GM18526 (cell line): ENCODE data around the gene C12orf42.

Source experiments
- POLR2A ChIP-seq: IDR thresholded peaks from 3 replicates; pipeline ENCODE4 v1.6.1; 2011; ENCODE audit not compliant: insufficient read length; ENCODE audit errors: extremely low read depth

C12orf42 gene

GRCh38 chr12:103495469-103496456, at the start of gene C12orf42:
Gene C12orf42 (minus strand): TSS chr12:103495968. CDS start chr12:103478426, 17,542 bp downstream.
- no peak for TF ChIP-seq POLR2A

GRCh38 chr12:103542078-103542477, 46.3 kb upstream of the C12orf42 start:
- no peak for TF ChIP-seq POLR2A

- TF ChIP-seq POLR2A = no peak
These were observed 44.6 kb upstream of the C12orf42 start for GRCh38 chr12:103540319-103540718.

DNA sequence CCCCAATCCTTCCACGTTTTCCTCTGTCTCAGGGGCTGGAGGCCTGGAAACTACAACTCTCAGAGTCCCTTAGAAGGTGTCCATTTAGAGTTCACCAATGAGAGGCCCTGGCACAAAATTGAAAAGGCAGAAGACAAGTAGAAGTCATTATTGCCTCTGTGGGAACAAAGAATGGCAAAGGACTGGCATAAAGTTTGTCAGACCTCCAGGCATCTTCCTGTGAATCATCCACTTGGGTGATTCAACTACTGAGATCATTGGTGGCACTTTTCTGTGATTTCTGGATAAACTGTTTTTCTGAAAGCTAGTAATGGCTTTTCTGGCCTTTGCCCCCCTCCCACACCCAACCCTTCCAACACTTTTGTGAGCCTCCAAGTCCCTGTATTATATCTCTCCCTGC, 42.6 kb upstream of the C12orf42 start:
- no peak for TF ChIP-seq POLR2A

GRCh38 chr12:103530307-103531066, 34.7 kb upstream of the C12orf42 start:
- TF ChIP-seq POLR2A = no peak

DNA sequence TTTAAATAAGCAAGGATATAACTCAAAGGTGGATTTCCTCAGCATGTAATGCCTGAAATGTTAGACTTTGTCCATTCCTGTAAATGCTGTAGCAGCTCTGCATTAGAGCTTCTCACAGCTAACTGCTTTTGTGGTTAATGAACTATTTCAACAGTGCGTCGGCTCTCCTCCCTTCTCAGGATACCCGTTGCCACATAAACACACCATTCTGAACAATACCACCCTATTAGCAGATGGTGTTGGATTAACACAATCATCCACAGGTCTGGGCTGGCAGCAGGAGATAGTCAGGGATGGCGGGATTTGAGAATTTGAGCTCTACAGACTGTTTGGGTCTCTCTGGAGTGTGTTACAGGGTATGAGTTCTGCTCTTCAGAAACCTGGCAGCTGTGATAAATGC, 33.5 kb upstream of the C12orf42 start:
- TF ChIP-seq POLR2A = no peak

GRCh38 chr12:103524238-103524875, 28.6 kb upstream of the C12orf42 start:
- TF ChIP-seq POLR2A = no peak

- no peak for TF ChIP-seq POLR2A
These were observed 28.0 kb upstream of the C12orf42 start for GRCh38 chr12:103523771-103524170.

DNA sequence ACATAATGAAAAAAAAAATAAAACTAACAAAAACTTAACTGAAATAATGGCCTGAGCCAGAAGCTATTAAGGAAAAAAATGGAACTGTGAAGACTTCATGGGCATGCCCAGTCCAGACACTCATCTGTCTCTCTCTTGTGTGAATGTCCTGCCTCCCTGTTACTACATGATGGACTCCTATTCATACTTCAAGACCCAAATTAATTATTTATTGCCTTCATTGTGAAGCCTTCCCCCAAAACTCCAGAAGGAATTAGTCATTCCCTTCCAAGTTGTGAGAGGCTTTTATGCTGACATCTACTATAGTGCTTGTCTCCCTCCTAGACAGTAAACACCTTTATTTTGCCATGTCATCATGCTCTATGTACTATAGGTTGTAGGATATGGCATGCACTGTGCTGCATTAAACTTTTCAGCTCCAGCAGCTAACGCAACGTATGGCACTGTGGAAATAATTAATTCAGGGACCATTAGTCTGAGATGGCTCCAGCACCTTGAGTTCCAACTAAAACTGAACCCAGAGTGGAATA, 25.0 kb upstream of the C12orf42 start:
- TF ChIP-seq POLR2A = no peak

GRCh38 chr12:103519632-103520031, 23.9 kb upstream of the C12orf42 start:
- no peak for TF ChIP-seq POLR2A

- no peak for TF ChIP-seq POLR2A
These were observed 23.1 kb upstream of the C12orf42 start for GRCh38 chr12:103518899-103519298.

GRCh38 chr12:103517161-103517560, 21.4 kb upstream of the C12orf42 start:
- TF ChIP-seq POLR2A = no peak

- TF ChIP-seq POLR2A = no peak
These were observed 19.6 kb upstream of the C12orf42 start for GRCh38 chr12:103515341-103515740.

DNA sequence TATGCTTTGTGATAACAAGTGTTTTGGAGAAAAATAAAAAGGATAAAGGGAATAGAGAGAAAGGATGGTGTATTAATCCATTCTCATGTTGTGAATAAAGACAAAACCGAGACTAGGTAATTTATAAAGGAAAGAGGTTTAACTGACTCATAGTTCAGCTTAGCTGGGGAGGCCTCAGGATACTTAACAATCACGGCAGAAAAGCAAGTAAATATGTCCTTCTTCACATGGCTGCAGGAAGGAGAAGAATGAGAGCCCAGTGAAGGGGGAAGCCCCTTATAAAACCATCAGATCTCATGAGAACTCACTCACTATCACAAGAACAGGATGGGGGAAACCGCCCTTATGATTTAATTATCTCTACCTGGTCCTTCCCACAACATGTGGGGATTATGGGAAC, 18.1 kb upstream of the C12orf42 start:
- no peak for TF ChIP-seq POLR2A
